Heart right ventricle (tissue), 16 donors: ENCODE data around the gene EYA3. TPM values are rescaled to one million over a fixed set of nuclear protein-coding genes. Genes with fewer than 3 reads are reported as not detected.

ENCODE experiments used
- ATAC-seq, 8 donors: fragments of 200-7000 bp; cut with Tn5 transposase; one replicate each; pipeline ENCODE4 v1.9.1; 2020; ENCODE audit warnings: mild to moderate bottlenecking in 8 of 8, moderate library complexity in 8 of 8, moderate number of reproducible peaks in 1 of 8
- DNase-seq, 2 donors: peaks; one replicate each; pipeline ENCODE4 v3.0.0-alpha.2; 2020
- H3K27ac ChIP-seq, 10 donors: fragments of 200-600 bp; sonication (generic) in 2 of 10; one replicate each; pipeline versions ENCODE4 v1.5.0 to v1.8.0; 2020 to 2022; ENCODE audit warnings: mild to moderate bottlenecking in 3 of 10
- H3K27me3 ChIP-seq, 7 donors: fragments of 200-600 bp; one replicate each; pipeline ENCODE4 v1.8.0; 2021 to 2022; ENCODE audit warnings: mild to moderate bottlenecking in 2 of 7
- H3K36me3 ChIP-seq, 9 donors: fragments of 200-600 bp; sonication (generic) in 1 of 9; one replicate each; pipeline versions ENCODE4 v1.5.0 to v1.8.0; 2020 to 2022; ENCODE audit warnings: mild to moderate bottlenecking in 2 of 9
- H3K4me1 ChIP-seq, 9 donors: fragments of 200-600 bp; sonication (generic) in 1 of 9; one replicate each; pipeline versions ENCODE4 v1.5.0 to v1.8.0; 2020 to 2022; ENCODE audit warnings: mild to moderate bottlenecking in 4 of 9
- H3K4me3 ChIP-seq, 10 donors: fragments of 200-600 bp; sonication (generic) in 2 of 10; one replicate each; pipeline versions ENCODE4 v1.5.0 to v1.8.0; 2020 to 2022; ENCODE audit warnings: mild to moderate bottlenecking in 7 of 10, moderate library complexity in 2 of 10
- H3K9me3 ChIP-seq, 11 donors: fragments of 200-600 bp in 10 of 11; sonication (generic) in 2 of 11; one replicate each; pipeline versions ENCODE4 v1.5.0 to v1.8.0; 2013 to 2022; ENCODE audit warnings: mild to moderate bottlenecking in 2 of 11, control low read depth in 1 of 11, moderate library complexity in 1 of 11
- CTCF ChIP-seq, 9 donors: fragments of 200-600 bp; sonication (generic) in 2 of 9; IDR thresholded peaks; one replicate each; pipeline versions ENCODE4 v1.5.0 to v1.8.0; 2021 to 2022; ENCODE audit warnings: antibody characterized with exemption in 9 of 9, mild to moderate bottlenecking in 5 of 9, moderate library complexity in 1 of 9
- WGBS, 2 donors: extraction: QIAGEN DNeasy Blood & Tissue Kit; methylation state at CpG; one replicate each; pipeline ENCODE4 v1.1.7; 2013; ENCODE audit warnings: inconsistent platforms in 1 of 2; 5-methylcytosine and 5-hydroxymethylcytosine counted together
- intact Hi-C, 10 donors: fragments of 100-400 bp; cut with DNase I; formaldehyde crosslinking; loops; one replicate each; pipeline versions ENCODE4 v1.11.1 to v1.14.2; 2022
- polyA plus RNA-seq, 2 donors: library from polyadenylated mRNA; stranded (reverse); fragments of 200-250 nt; gene quantifications; one replicate each; pipeline ENCODE4 v1.2.3, GENCODE V29; 2013
- total RNA-seq, 10 donors: library from RNA; stranded (reverse); fragmentation: NEBNext Ultra II Directional in 3 of 10; extraction: Animal tissue kit (Norgen Biotek cat#: 25700) in 3 of 10; gene quantifications; one replicate each; pipeline versions ENCODE4 v1.2.1 to v1.2.4, GENCODE V29; 2021 to 2023
- donor health status: Arrhythmogenic right ventricular cardiomyopathy.
- donor health status: ischemic (EF 13 %, LVEDD 7.1; RV severe dilation, severe dysfunction).
- donor health status: healthy with polysubstance abuse.
- donor health status: DM: no; HTN: yes; CAD: no.
- donor health status: DM: no; HTN: no; CAD: no.
- donor health status: ischemic (EF 25% LVEDD 6.9; RV normal size, moderate dysfunction).
- donor health status: ischemic (EF 25% LVEDD 5.7; RV mildly dilated, moderate dysfunction).
- donor health status: healthy.
- donor health status: DM: yes; HTN: yes; CAD: no.
- donor health status: Ischemic cardiomyopathy.
- donor health status: ischemic (EF 35%, LVEDD 5.7; RV mildly dilated, moderate dysfunction).
- donor health status: nonischemic (EF 11% LVEDD 7.7; RV severe dilation, severe dysfunction).
- donor health status: DM: yes; HTN: yes; CAD: no.
- donor health status: PGD.
- donor health status: ischemic (EF 29% LVEDD 5.4; RV normal size, mild dysfunction).
- donor health status: nonischemic (EF 23%, LVEDD 6.1; RV moderate dilation, normal function).

The EYA3 gene
- total and polyA plus RNA-seq, 12 donors = 3.6 to 22.1 (median 17.3) TPM

DNA sequence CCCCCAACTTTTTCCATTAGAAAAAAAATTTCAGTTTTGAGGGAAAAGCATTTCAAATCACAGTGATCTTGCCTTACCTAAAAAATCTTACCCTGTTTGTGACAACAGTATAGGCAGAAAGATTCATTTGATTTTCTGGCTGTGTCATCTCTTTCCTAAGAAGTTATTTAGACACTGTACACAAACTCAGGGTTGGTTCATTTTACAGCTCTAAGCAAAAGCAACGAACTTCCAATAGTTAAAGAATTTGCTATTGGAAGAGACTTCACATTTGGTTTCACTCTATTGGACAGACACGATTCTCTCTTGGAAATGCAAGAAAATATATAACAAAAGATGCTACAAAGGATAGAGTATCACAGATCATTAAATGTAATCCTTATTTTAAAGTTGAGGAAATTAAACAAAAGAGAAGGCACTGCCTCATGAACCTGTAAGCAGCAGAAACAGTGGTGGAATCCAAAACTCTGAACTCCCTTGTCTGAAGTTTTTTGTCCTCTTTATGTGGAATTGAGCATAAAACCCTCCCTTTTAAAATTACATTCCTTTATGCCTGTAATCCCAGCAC is 20.8 kb downstream of the EYA3 start:
- no peak overlapping the region for H3K27ac ChIP-seq
- no peaks in the 10 kb centered on the region for H3K9me3 ChIP-seq
- no peaks in the 10 kb centered on the region for H3K27me3 ChIP-seq
- H3K36me3 ChIP-seq = peaks cover 0 to 11% (median 0%) of the 10 kb centered on the region in 9 donors
- DNase-seq (no peak), ATAC-seq (no peak)
- 57 to 58% methylated on average over 2 of the region's 2 CpGs for WGBS, 2 donors
- H3K4me1 ChIP-seq = peaks cover 0 to 47% (median 13%) of the 10 kb centered on the region in 9 donors
- TF ChIP-seq CTCF (IDR thresholded peaks at IDR 0.05) = no peak
- no peak overlapping the region for H3K4me3 ChIP-seq
- intact Hi-C loops = loop anchor here in 1 of 10 donors (5.0 kb wide), 1 partner anchor 1090 kb away; no protein-coding TSS in a partner anchor

- Histone ChIP-seq H3K4me3 (no peak overlapping the region), H3K27ac (no peak overlapping the region), H3K4me1 (peaks cover 0 to 39% (median 10%) of the 10 kb centered on the region in 9 donors), H3K27me3 (no peaks in the 10 kb centered on the region), H3K36me3 (peaks cover 0 to 11% (median 0%) of the 10 kb centered on the region in 9 donors), H3K9me3 (no peaks in the 10 kb centered on the region)
- WGBS, 2 donors = 59 to 65% methylated on average over 3 of the region's 3 CpGs
- intact Hi-C loops = loop anchor here in 1 of 10 donors (5.0 kb wide), 1 partner anchor 1091 kb away; no protein-coding TSS in a partner anchor
- ATAC-seq (no peak), DNase-seq (no peak)
- TF ChIP-seq CTCF (IDR thresholded peaks at IDR 0.05) = no peak
Observed at GRCh38 chr1:28066393-28067154, 21.8 kb downstream of the EYA3 start.

DNA sequence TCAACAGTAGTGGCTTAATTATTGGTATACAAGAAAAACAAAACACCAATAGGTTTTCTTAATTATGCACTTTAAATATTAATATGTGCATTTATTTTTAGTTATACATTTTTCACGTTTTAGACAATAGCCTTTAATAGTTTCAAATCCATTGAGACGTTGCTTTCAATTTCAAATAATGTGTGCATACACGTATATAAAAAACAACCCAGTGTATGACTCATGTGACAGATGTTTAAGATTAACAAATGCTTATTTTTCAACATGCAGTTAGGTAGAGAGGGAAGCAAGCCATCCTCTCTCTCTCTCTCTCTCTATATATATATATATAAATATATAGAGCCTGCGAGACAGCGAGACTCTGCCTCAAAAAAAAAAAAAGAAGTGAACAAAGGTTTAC is 24.3 kb downstream of the EYA3 start:
- no peak for DNase-seq
- no peak for ATAC-seq
- Histone ChIP-seq H3K36me3 (peaks cover 0 to 11% (median 0%) of the 10 kb centered on the region in 9 donors), H3K4me1 (peaks cover 0 to 42% (median 13%) of the 10 kb centered on the region in 9 donors), H3K27me3 (no peaks in the 10 kb centered on the region), H3K4me3 (no peak overlapping the region), H3K27ac (no peak overlapping the region), H3K9me3 (no peaks in the 10 kb centered on the region)
- intact Hi-C loops = no loop called here
- whole genome bisulfite sequencing, 2 donors = 78 to 82% methylated on average over 5 of the region's 5 CpGs
- no peak for TF ChIP-seq CTCF (IDR thresholded peaks at IDR 0.05)

DNA sequence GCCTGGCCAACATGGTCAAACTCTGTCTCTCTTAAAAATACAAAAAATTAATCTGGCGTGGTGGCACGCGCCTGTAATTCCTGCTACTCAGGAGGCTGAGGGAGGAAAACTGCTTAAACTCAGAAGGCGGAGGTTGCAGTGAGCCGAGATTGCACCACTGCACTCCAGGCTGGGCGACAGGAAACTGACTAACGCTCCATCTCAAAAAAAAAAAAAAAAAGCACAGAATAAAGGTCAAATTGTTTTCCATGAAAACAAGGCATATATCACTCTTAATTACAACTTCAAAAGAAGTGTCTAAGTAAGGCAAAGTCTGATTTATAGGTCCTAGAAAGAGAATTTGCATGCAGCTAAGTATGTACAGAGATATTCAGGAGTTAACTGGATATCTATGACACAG is 25.6 kb downstream of the EYA3 start:
- Histone ChIP-seq H3K27me3 (no peaks in the 10 kb centered on the region), H3K9me3 (no peaks in the 10 kb centered on the region), H3K4me1 (peaks cover 0 to 54% (median 21%) of the 10 kb centered on the region in 9 donors), H3K27ac (peak overlapping the region in 1 of 10 donors; percentile 31), H3K36me3 (peaks cover 0 to 11% (median 0%) of the 10 kb centered on the region in 9 donors), H3K4me3 (no peak overlapping the region)
- no peak for DNase-seq
- no peak for TF ChIP-seq CTCF (IDR thresholded peaks at IDR 0.05)
- 84 to 89% methylated on average over 7 of the region's 7 CpGs for WGBS, 2 donors
- ATAC-seq = no peak
- intact Hi-C loops = no loop called here
